Right cardiac atrium (tissue), 5 donors: ENCODE results near the gene GSS. TPM values are rescaled to one million over a fixed set of nuclear protein-coding genes. Genes with fewer than 3 reads are reported as not detected.
"Not testable (repeated sequence)": the region's sequence is repeated elsewhere in the genome, so short reads cannot be mapped to it uniquely, and the experiment has no call there.

Experiments
- ATAC-seq, 2 donors: fragments of 200-7000 bp; cut with Tn5 transposase; one replicate each; pipeline versions ENCODE4 v1.8.0 to v1.9.1; 2020; ENCODE audit warnings: moderate library complexity in 2 of 2, mild to moderate bottlenecking in 1 of 2
- DNase-seq, 3 donors: peaks; one replicate each; pipeline ENCODE4 v3.0.0-alpha.2; 2020
- H3K27ac ChIP-seq: one replicate; pipeline ENCODE4 v1.5.1; 2013; ENCODE audit warnings: mild to moderate bottlenecking, low read length, control low read depth, moderate library complexity
- H3K27me3 ChIP-seq: one replicate; pipeline ENCODE4 v1.6.1; 2013; ENCODE audit not compliant: control insufficient read depth, insufficient read depth
- H3K4me1 ChIP-seq: one replicate; pipeline ENCODE4 v1.6.1; 2013; ENCODE audit warnings: low read length; ENCODE audit not compliant: control insufficient read depth, insufficient read depth
- H3K4me3 ChIP-seq: one replicate; pipeline ENCODE4 v1.5.1; 2013; ENCODE audit warnings: low read length, control low read depth
- H3K9me3 ChIP-seq: one replicate; pipeline ENCODE4 v1.6.1; 2013; ENCODE audit warnings: low read length; ENCODE audit not compliant: control insufficient read depth
- WGBS: extraction: QIAGEN DNeasy Blood & Tissue Kit; methylation state at CpG from one replicate; pipeline ENCODE4 v1.1.7; 2013; 5-methylcytosine and 5-hydroxymethylcytosine counted together
- intact Hi-C, 4 donors: fragments of 100-400 bp; cut with DNase I; formaldehyde crosslinking; loops; one replicate each; pipeline versions ENCODE4 v1.11.0 to v1.14.0; 2022 to 2023
- polyA plus RNA-seq: library from polyadenylated mRNA; stranded (reverse); fragments of 200-250 nt; gene quantifications from one replicate; pipeline ENCODE4 v1.2.3, GENCODE V29; 2013
- total RNA-seq, 4 donors: library from RNA; stranded (reverse); fragmentation: NEBNext Ultra II Directional; extraction: Animal tissue kit (Norgen Biotek cat#: 25700); gene quantifications; one replicate each; pipeline ENCODE4 v1.2.1, GENCODE V29; 2021
- donor health status: healthy with polysubstance abuse.
- donor health status: DM: no; HTN: yes; CAD: no.
- donor health status: DM: no; HTN: no; CAD: no.
- donor health status: DM: no; HTN: yes; CAD: no; lungs with severe emphysema.
- donor health status: DM: yes; HTN: yes; CAD: no.

The GSS gene
- total and polyA plus RNA-seq, 5 donors, result 23.6 to 37.7 (median 27.0) TPM

- H3K4me3 ChIP-seq, result no peak overlapping the region
- H3K9me3 ChIP-seq, result no peaks in the 10 kb centered on the region
- ATAC-seq, result peak; percentile 61 to 73
- H3K27ac ChIP-seq, result peak overlapping the region; percentile 26
- WGBS, result 83% methylated on average over 5 of the region's 5 CpGs
- intact Hi-C loops, result no loop called here
- no peak for DNase-seq
- H3K27me3 ChIP-seq, result no peaks in the 10 kb centered on the region
- peaks cover 2% of the 10 kb centered on the region for H3K4me1 ChIP-seq
Measured at GRCh38 chr20:34922654-34923381, 32.8 kb downstream of the GSS start.

DNA sequence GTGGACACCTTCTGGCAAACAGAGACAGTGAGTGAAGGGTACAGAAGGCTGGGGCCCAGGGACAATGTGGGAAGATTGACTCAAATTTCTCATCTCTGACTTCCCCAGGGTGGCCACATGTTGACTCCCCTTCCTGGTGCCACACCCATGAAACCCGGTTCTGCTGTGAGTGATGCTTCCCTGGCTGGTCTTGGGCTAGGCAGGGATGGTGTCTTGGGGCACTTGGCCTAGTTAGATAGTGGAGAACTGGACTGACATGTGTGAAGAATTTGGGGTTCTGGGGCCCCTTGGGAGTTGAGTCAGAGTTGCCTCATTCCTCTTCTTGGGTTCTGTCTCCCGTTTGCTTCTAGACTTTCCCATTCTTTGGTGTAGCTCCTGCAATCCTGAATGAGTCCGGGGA is 34.2 kb downstream of the GSS start:
- Histone ChIP-seq H3K9me3 (no peaks in the 10 kb centered on the region), H3K27ac (peak overlapping the region; percentile 20), H3K4me3 (no peak overlapping the region), H3K4me1 (peaks cover 2% of the 10 kb centered on the region), H3K27me3 (no peaks in the 10 kb centered on the region)
- 61% methylated on average over 3 of the region's 3 CpGs for whole genome bisulfite sequencing
- DNase-seq (no peak), ATAC-seq (no peak)
- intact Hi-C loops, result no loop called here

- intact Hi-C loops, result no loop called here
- no peak for DNase-seq
- H3K9me3 ChIP-seq, result no peaks in the 10 kb centered on the region
- ATAC-seq, result no peak
- no peak overlapping the region for H3K4me3 ChIP-seq
- H3K27ac ChIP-seq, result no peak overlapping the region
- peaks cover 2% of the 10 kb centered on the region for H3K4me1 ChIP-seq
- H3K27me3 ChIP-seq, result no peaks in the 10 kb centered on the region
Measured at GRCh38 chr20:34920055-34920454, 35.6 kb downstream of the GSS start.

GRCh38 chr20:34916774-34917354 is 38.7 kb downstream of the GSS start:
- peaks cover 11% of the 10 kb centered on the region for H3K4me1 ChIP-seq
- H3K9me3 ChIP-seq, result no peaks in the 10 kb centered on the region
- 56% methylated on average over 2 of the region's 2 CpGs for WGBS
- no peaks in the 10 kb centered on the region for H3K27me3 ChIP-seq
- no peak overlapping the region for H3K4me3 ChIP-seq
- ATAC-seq (peak in 1 of 2 donors; percentile 32), DNase-seq (no peak)
- intact Hi-C loops, result no loop called here
- H3K27ac ChIP-seq, result no peak overlapping the region

DNA sequence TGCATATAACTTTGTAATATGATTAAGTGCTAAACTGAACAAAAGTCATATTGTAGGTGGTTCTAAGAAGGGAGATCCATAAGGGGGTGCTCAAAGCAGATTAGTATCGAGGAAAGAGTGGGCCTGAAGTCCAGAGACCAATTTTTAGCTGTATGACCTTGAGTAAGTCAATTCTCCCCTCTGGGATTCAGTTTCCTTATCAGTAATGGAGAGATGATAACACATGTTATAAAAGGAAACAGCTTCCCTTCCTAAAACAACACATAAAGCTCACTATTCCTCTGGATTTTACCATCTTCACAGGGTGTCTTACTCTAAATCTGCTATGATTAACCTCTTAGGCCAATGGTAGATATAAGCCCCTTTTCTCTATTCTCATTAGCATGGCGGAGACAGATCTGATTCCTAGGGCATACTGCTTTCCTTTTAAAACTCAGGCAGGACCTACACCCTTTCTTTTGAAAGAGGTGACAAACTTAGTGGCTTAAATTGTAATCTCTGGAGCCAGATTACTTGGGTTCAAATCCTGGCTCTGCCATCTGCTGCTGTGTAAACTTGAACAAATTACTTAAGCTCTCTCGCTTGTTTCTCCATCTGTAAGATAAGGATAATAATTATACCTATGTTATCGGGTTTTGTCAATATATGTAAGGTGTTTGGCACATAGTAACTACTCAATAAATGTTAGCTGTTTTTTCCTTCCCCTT is 39.7 kb downstream of the GSS start:
- Histone ChIP-seq H3K4me3 (no peak overlapping the region), H3K4me1 (peaks cover 11% of the 10 kb centered on the region), H3K9me3 (no peaks in the 10 kb centered on the region), H3K27me3 (no peaks in the 10 kb centered on the region), H3K27ac (no peak overlapping the region)
- DNase-seq (no peak), ATAC-seq (no peak)
- intact Hi-C loops, result no loop called here
- WGBS, result 75% methylated on average over 4 of the region's 4 CpGs

- Histone ChIP-seq H3K4me1 (peaks cover 11% of the 10 kb centered on the region), H3K4me3 (no peak overlapping the region), H3K27me3 (no peaks in the 10 kb centered on the region), H3K9me3 (no peaks in the 10 kb centered on the region), H3K27ac (peak overlapping the region; percentile 25)
- intact Hi-C loops, result no loop called here
- DNase-seq (no peak), ATAC-seq (no peak)
- WGBS, result 91% methylated on average over 4 of the region's 4 CpGs
Measured at GRCh38 chr20:34915131-34915530, 40.5 kb downstream of the GSS start.

- intact Hi-C loops, result no loop called here
- H3K27me3 ChIP-seq, result no peaks in the 10 kb centered on the region
- 24% methylated on average over 7 of the region's 7 CpGs for WGBS
- H3K4me1 ChIP-seq, result peaks cover 10% of the 10 kb centered on the region
- no peaks in the 10 kb centered on the region for H3K9me3 ChIP-seq
- H3K4me3 ChIP-seq, result no peak overlapping the region
- ATAC-seq, result peak; percentile 93 to 98
- peak overlapping the region; percentile 99 for H3K27ac ChIP-seq
- peak; percentile 69 to 84 (median 79) for DNase-seq
Measured at GRCh38 chr20:34907616-34908469, 47.8 kb downstream of the GSS start.

DNA sequence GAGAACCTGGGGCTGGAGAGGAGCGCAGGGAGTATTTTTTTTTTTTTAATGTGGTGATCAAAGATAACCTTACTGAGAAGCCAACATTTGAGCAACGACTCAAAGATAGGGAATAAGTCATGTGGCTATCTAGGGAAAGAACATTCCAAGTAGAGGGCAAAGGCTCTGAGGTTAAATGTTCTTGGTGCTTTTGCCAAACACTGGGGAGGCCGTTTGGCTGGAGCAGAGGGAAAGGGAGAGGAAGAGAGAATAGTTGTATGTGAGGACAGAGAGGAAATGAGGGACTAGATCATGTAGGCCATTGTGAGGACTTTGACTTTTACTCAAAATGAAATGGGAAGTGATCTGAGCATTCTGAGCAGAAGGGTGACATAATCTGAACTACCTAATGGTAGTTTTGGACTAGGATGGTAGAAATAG is 51.4 kb downstream of the GSS start:
- no peaks in the 10 kb centered on the region for H3K9me3 ChIP-seq
- peaks cover 12% of the 10 kb centered on the region for H3K4me1 ChIP-seq
- 27% methylated on average over 3 of the region's 3 CpGs for WGBS
- no peaks in the 10 kb centered on the region for H3K27me3 ChIP-seq
- intact Hi-C loops, result no loop called here
- H3K4me3 ChIP-seq, result no peak overlapping the region
- H3K27ac ChIP-seq, result peak overlapping the region; percentile 78
- DNase-seq (no peak), ATAC-seq (peak in 1 of 2 donors; percentile 34)

GRCh38 chr20:34898731-34899130 is 56.9 kb downstream of the GSS start:
- WGBS, result 94% methylated on average over 26 of the region's 26 CpGs

DNA sequence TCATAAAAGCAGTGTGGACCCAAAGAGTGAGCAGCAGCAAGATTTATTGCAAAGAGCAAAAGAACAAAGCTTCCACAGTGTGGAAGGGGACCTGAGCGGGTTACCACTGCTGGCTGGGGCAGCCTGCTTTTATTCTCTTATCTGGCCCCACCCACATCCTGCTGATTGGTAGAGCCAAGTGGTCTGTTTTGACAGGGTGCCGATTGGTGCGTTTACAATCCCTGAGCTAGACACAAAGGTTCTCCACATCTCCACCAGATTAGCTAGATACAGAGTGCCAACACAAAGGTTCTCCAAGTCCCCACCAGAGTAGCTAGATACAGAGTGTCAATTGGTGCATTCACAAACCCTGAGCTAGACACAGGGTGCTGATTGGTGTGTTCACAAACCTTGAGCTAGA is 57.5 kb downstream of the GSS start:
- ATAC-seq, H3K27ac ChIP-seq, DNase-seq, H3K9me3 ChIP-seq, H3K27me3 ChIP-seq, H3K4me1 ChIP-seq, intact Hi-C loops, H3K4me3 ChIP-seq: not testable (repeated sequence)
- WGBS, result 81% methylated on average over 3 of the region's 3 CpGs

More at GRCh38 chr20:34898731-34899130, 56.9 kb downstream of the GSS start:
- intact Hi-C loops, H3K4me3 ChIP-seq, ATAC-seq, DNase-seq, H3K27ac ChIP-seq, H3K27me3 ChIP-seq, H3K9me3 ChIP-seq, H3K4me1 ChIP-seq: not testable (repeated sequence)
